ENCODE measurements around the gene VPREB3.

VPREB3 gene

DNA sequence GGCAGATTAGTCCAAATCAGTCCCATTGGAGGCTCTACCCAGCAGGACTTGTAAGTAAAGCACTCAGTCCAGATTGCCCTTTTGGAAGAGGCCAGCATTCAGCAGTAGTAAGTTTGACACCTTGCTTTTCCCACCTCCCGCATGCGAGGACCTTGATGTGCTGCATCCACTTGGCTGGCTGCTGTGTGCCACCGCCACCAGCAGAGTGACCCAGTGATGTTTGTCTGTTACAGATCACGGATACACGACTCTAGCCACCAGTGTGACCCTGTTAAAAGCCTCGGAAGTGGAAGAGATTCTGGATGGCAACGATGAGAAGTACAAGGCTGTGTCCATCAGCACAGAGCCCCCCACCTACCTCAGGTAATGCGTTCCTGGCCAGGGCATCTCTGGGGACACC is 39.1 kb upstream of the VPREB3 start:
- Histone ChIP-seq H3K4me3 (ENCODE audit: low read length) (no peak overlapping the region), H3F3A (ENCODE audit: insufficient read depth, low read length) (no peaks in the 10 kb centered on the region), H3K36me3 (replicated peaks; ENCODE audit: insufficient read depth, low read length) (peaks cover 14% of the 10 kb centered on the region; the same call in 1 of the 2 replicates), H2AFZ (ENCODE audit: low read length) (no peak overlapping the region), H3K9ac (ENCODE audit: low read length) (no peak overlapping the region), H3K27me3 (replicated peaks; ENCODE audit: insufficient read depth, low read length) (no peaks in the 10 kb centered on the region), H4K20me1 (ENCODE audit: insufficient read depth, low read length) (no peaks in the 10 kb centered on the region), H3K4me2 (ENCODE audit: low read depth, low read length) (no peak overlapping the region), H3K4me1 (ENCODE audit: low read length) (0 out of 2 replicates have a peak, but pooled peaks cover 3% of the 10 kb centered on the region), H3K79me2 (ENCODE audit: low read length) (peaks cover 54% of the 10 kb centered on the region), H3K9me2 (replicated peaks; ENCODE audit: insufficient read depth, low read length) (no peaks in the 10 kb centered on the region), H3K27ac (ENCODE audit: low read length) (no peak overlapping the region), H3K9me3 (replicated peaks; ENCODE audit: insufficient read depth, low read length) (no peaks in the 10 kb centered on the region)
- DNase-seq, result no peak
- no peak for TF ChIP-seq EZH2 (optimal IDR thresholded peaks at IDR 0.05; ENCODE audit: low read depth, low read length)
- no peak for TF ChIP-seq EZH2phosphoT487 (IDR thresholded peaks at IDR 0.05; ENCODE audit: low read length)
- TF ChIP-seq, protein P1, sequence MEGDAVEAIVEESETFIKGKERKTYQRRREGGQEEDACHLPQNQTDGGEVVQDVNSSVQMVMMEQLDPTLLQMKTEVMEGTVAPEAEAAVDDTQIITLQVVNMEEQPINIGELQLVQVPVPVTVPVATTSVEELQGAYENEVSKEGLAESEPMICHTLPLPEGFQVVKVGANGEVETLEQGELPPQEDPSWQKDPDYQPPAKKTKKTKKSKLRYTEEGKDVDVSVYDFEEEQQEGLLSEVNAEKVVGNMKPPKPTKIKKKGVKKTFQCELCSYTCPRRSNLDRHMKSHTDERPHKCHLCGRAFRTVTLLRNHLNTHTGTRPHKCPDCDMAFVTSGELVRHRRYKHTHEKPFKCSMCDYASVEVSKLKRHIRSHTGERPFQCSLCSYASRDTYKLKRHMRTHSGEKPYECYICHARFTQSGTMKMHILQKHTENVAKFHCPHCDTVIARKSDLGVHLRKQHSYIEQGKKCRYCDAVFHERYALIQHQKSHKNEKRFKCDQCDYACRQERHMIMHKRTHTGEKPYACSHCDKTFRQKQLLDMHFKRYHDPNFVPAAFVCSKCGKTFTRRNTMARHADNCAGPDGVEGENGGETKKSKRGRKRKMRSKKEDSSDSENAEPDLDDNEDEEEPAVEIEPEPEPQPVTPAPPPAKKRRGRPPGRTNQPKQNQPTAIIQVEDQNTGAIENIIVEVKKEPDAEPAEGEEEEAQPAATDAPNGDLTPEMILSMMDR (IDR thresholded peaks at IDR 0.05; ENCODE audit: low read length), result no peak

DNA sequence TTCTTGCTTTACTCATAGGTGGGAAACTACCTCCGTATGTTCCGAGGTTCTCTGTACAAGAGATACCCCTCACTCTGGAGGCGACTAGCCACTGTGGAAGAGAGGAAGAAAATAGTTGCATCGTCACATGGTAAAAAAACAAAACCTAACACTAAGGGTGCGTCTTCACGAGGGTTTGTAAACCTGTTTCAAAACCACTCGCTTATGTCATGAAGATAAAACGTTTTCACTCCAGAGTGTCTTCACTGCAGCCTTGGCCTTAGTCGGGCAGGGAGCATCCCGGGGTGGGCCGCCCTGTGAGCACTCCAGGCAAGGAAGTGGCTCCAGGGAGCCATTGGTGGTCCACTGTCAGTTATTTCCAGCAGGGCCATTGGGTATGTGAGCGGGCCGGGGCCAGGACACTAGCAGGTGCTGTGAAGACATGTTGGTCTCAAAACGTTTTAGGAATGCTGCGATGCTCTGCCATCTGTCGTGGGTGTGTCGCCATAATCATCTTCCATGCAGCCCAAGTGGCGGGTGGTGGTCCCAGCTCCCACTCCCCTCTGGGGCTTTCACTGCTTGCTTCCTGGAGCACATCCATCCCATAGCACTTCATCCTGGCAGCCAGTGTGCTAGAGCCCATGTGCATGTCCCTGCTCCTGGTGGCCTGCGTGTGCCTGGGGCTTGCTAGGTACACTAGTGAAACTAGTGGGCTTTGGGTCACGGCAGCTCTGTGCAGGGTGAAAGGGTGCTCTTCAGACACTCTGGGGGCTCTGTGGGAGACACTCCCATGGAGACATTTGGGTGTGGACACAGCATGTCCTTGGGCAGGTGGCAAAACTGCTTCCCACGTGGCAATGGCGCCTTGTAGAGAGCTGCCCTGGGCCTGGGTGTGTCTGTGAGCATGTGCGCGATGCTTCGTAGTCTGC is 37.8 kb upstream of the VPREB3 start:
- no peak for DNase-seq
- peaks cover 65% of the 10 kb centered on the region for H3K79me2 ChIP-seq (ENCODE audit: low read length)
- no peak overlapping the region for H2AFZ ChIP-seq (ENCODE audit: low read length)
- H3K9ac ChIP-seq (ENCODE audit: low read length), result no peak overlapping the region
- H3K36me3 ChIP-seq (replicated peaks; ENCODE audit: insufficient read depth, low read length), result peaks cover 14% of the 10 kb centered on the region; the same call in 1 of the 2 replicates
- H3K4me2 ChIP-seq (ENCODE audit: low read depth, low read length), result no peak overlapping the region
- H3K9me2 ChIP-seq (replicated peaks; ENCODE audit: insufficient read depth, low read length), result no peaks in the 10 kb centered on the region
- no peaks in the 10 kb centered on the region for H4K20me1 ChIP-seq (ENCODE audit: insufficient read depth, low read length)
- 0 out of 2 replicates have a peak, but pooled peaks cover 9% of the 10 kb centered on the region for H3K4me1 ChIP-seq (ENCODE audit: low read length)
- no peak for TF ChIP-seq EZH2phosphoT487 (IDR thresholded peaks at IDR 0.05; ENCODE audit: low read length)
- TF ChIP-seq, protein P1 (IDR thresholded peaks at IDR 0.05; ENCODE audit: low read length), result no peak
- TF ChIP-seq EZH2 (optimal IDR thresholded peaks at IDR 0.05; ENCODE audit: low read depth, low read length), result no peak
- H3K9me3 ChIP-seq (replicated peaks; ENCODE audit: insufficient read depth, low read length), result no peaks in the 10 kb centered on the region
- H3F3A ChIP-seq (ENCODE audit: insufficient read depth, low read length), result peaks cover 2% of the 10 kb centered on the region; the same call in 1 of the 2 replicates
- H3K27me3 ChIP-seq (replicated peaks; ENCODE audit: insufficient read depth, low read length), result no peaks in the 10 kb centered on the region
- no peak overlapping the region for H3K4me3 ChIP-seq (ENCODE audit: low read length)
- no peak overlapping the region for H3K27ac ChIP-seq (ENCODE audit: low read length)

DNA sequence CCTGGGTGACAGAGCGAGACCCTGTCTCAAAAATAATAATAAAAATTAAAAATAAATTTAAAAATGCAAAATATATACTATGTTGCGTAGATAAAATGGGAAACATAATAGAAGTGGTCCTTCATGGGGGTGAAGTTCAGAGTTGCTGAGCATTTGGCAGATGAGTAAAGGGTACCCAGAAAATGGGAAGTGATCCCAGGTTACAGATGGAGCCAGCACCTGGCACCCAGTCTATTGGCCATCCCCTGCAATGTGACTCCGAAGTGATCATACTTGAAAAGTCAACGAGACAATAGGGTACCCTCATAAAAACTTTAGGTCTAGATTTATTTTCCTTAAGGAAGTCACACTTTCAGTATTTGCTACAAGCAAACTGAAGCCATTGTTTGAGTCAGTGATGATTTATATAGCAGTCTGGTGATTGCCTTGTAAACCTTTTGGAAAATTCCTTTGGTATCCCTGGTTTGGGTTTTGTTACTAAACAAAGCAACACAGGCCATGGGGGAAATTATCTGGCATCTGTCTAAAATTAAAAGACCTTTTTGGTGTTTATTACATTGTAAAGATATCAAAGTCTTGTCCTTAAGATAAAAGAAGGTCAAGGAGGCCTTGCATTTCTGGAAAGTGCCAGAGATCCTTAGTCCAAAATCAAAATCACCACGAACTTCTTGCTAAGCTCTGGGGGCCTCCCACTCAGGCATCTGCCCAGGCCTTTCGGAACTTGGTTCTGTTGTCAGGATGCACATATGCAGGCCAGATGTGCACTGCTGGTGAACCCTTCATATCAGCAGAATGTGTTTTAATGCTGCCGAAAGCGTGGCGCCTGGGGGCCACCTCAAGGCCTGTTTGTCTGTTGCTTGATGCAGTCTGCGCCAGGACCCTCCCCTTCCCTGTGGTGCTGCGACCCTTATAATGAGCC is 36.9 kb upstream of the VPREB3 start:
- no peak overlapping the region for H3K27ac ChIP-seq (ENCODE audit: low read length)
- H3K4me3 ChIP-seq (ENCODE audit: low read length), result no peak overlapping the region
- peaks cover 13% of the 10 kb centered on the region; the same call in 1 of the 2 replicates for H3K4me1 ChIP-seq (ENCODE audit: low read length)
- H3K9ac ChIP-seq (ENCODE audit: low read length), result no peak overlapping the region
- H3K27me3 ChIP-seq (replicated peaks; ENCODE audit: insufficient read depth, low read length), result no peaks in the 10 kb centered on the region
- peaks cover 10% of the 10 kb centered on the region; the same call in 1 of the 2 replicates for H3F3A ChIP-seq (ENCODE audit: insufficient read depth, low read length)
- no peak overlapping the region for H3K4me2 ChIP-seq (ENCODE audit: low read depth, low read length)
- DNase-seq, result no peak
- peaks cover 11% of the 10 kb centered on the region; the same call in 1 of the 2 replicates for H3K36me3 ChIP-seq (replicated peaks; ENCODE audit: insufficient read depth, low read length)
- H3K79me2 ChIP-seq (ENCODE audit: low read length), result peaks cover 64% of the 10 kb centered on the region
- TF ChIP-seq, protein P1 (IDR thresholded peaks at IDR 0.05; ENCODE audit: low read length), result no peak
- TF ChIP-seq EZH2phosphoT487 (IDR thresholded peaks at IDR 0.05; ENCODE audit: low read length) (no peak), EZH2 (optimal IDR thresholded peaks at IDR 0.05; ENCODE audit: low read depth, low read length) (no peak)
- no peaks in the 10 kb centered on the region for H3K9me3 ChIP-seq (replicated peaks; ENCODE audit: insufficient read depth, low read length)
- H2AFZ ChIP-seq (ENCODE audit: low read length), result no peak overlapping the region
- no peaks in the 10 kb centered on the region for H4K20me1 ChIP-seq (ENCODE audit: insufficient read depth, low read length)
- H3K9me2 ChIP-seq (replicated peaks; ENCODE audit: insufficient read depth, low read length), result no peaks in the 10 kb centered on the region
